ENCODE measurements around the gene FBLL1. TPM values are rescaled to one million over a fixed set of nuclear protein-coding genes. Genes with fewer than 3 reads are reported as not detected.

The FBLL1 gene
- total RNA-seq, 1 donor from 2014 or later = 3.8 TPM

- H3K27ac Mint-ChIP-seq (ENCODE audit: unreplicated experiment) = peak overlapping the region; percentile 75
- no peak for DNase-seq (ENCODE audit: extremely low spot score, unreplicated experiment)
- peaks cover 41% of the 10 kb centered on the region for H3K4me1 Mint-ChIP-seq (ENCODE audit: unreplicated experiment)
These were observed 48.9 kb downstream of the FBLL1 start for GRCh38 chr5:168578006-168578405.

GRCh38 chr5:168578538-168579487, 49.7 kb downstream of the FBLL1 start, which contains the start of gene PANK3:
Gene PANK3 (minus strand): TSS chr5:168579368. CDS start chr5:168579283, 85 bp downstream.
- DNase-seq (ENCODE audit: extremely low spot score, unreplicated experiment) = no peak
- Mint-ChIP-seq H3K9me3 (ENCODE audit: unreplicated experiment) (no peaks in the 10 kb centered on the region), H3K4me1 (ENCODE audit: unreplicated experiment) (peaks cover 41% of the 10 kb centered on the region), H3K36me3 (ENCODE audit: unreplicated experiment) (no peaks in the 10 kb centered on the region), H3K27me3 (ENCODE audit: unreplicated experiment) (no peaks in the 10 kb centered on the region), H3K4me3 (ENCODE audit: unreplicated experiment) (peak within 1 kb of the TSS; percentile 87), H3K27ac (ENCODE audit: unreplicated experiment) (peak within 1 kb of the TSS; percentile 98)
- no peak for TF ChIP-seq CTCF (IDR thresholded peaks at IDR 0.05)

More at GRCh38 chr5:168578006-168578405, 48.9 kb downstream of the FBLL1 start:
- Mint-ChIP-seq H3K9me3 (ENCODE audit: unreplicated experiment) (no peaks in the 10 kb centered on the region), H3K36me3 (ENCODE audit: unreplicated experiment) (no peaks in the 10 kb centered on the region), H3K27me3 (ENCODE audit: unreplicated experiment) (no peaks in the 10 kb centered on the region), H3K4me3 (ENCODE audit: unreplicated experiment) (peak overlapping the region; percentile 84)
- TF ChIP-seq CTCF (IDR thresholded peaks at IDR 0.05) = no peak

- DNase-seq (ENCODE audit: extremely low spot score, unreplicated experiment) = peak; percentile 99
- Mint-ChIP-seq H3K4me1 (ENCODE audit: unreplicated experiment) (peaks cover 41% of the 10 kb centered on the region), H3K27ac (ENCODE audit: unreplicated experiment) (peak overlapping the region; percentile 98), H3K9me3 (ENCODE audit: unreplicated experiment) (no peaks in the 10 kb centered on the region), H3K27me3 (ENCODE audit: unreplicated experiment) (no peaks in the 10 kb centered on the region), H3K4me3 (ENCODE audit: unreplicated experiment) (peak overlapping the region; percentile 87), H3K36me3 (ENCODE audit: unreplicated experiment) (no peaks in the 10 kb centered on the region)
- TF ChIP-seq CTCF (IDR thresholded peaks at IDR 0.05) = no peak
These were observed 50.6 kb downstream of the FBLL1 start for GRCh38 chr5:168579488-168580226.

GRCh38 chr5:168580227-168580508, 51.1 kb downstream of the FBLL1 start:
- no peaks in the 10 kb centered on the region for H3K36me3 Mint-ChIP-seq (ENCODE audit: unreplicated experiment)
- DNase-seq (ENCODE audit: extremely low spot score, unreplicated experiment) = no peak
- peak overlapping the region; percentile 87 for H3K4me3 Mint-ChIP-seq (ENCODE audit: unreplicated experiment)
- peak overlapping the region; percentile 98 for H3K27ac Mint-ChIP-seq (ENCODE audit: unreplicated experiment)
- peaks cover 38% of the 10 kb centered on the region for H3K4me1 Mint-ChIP-seq (ENCODE audit: unreplicated experiment)
- no peaks in the 10 kb centered on the region for H3K9me3 Mint-ChIP-seq (ENCODE audit: unreplicated experiment)
- TF ChIP-seq CTCF (IDR thresholded peaks at IDR 0.05) = no peak
- peaks cover 3% of the 10 kb centered on the region for H3K27me3 Mint-ChIP-seq (ENCODE audit: unreplicated experiment)

Small RNAs within 50 kb of the gene (microRNA-seq; reads per million reads assigned to microRNA genes)
- gene MIR103A1 (ENCODE audit: unreplicated experiment) = not detected
- not detected for gene MIR103B1 (ENCODE audit: unreplicated experiment)

Other genes starting within 250 kb of the FBLL1 start
- gene WWC1, start 237.7 kb upstream of the FBLL1 start, total RNA-seq = 2.2 and 3.6 TPM in 2 replicates
- gene RARS1, start 42.8 kb upstream of the FBLL1 start, total RNA-seq = 82.7 and 87.6 TPM in 2 replicates
- gene PANK3, start 50.1 kb downstream of the FBLL1 start, total RNA-seq = 70.8 and 73.3 TPM in 2 replicates